Esophagus muscularis mucosa (tissue), 4 donors: ENCODE measurements around the gene PNP. TPM values are rescaled to one million over a fixed set of nuclear protein-coding genes. Genes with fewer than 3 reads are reported as not detected.
"Not testable (repeated sequence)": the region's sequence is repeated elsewhere in the genome, so short reads cannot be mapped to it uniquely, and the experiment has no call there.

Experiments used
- DNase-seq: peaks from one replicate; pipeline ENCODE4 v3.0.0-alpha.2; 2017; ENCODE audit errors: extremely low spot score
- H3K27ac ChIP-seq, 4 donors: fragments of 200-600 bp; sonication (generic); replicated peaks in 1 of 4; 1 replicate in 3 of 4; 2 replicates in 1 of 4; pipeline ENCODE4 v1.5.1; 2016 to 2019; ENCODE audit warnings: mild to moderate bottlenecking in 1 of 4
- H3K27me3 ChIP-seq, 4 donors: fragments of 200-600 bp; sonication (generic); one replicate each; pipeline versions ENCODE4 v1.5.1 to v1.6.0; 2016 to 2019
- H3K36me3 ChIP-seq, 4 donors: fragments of 200-600 bp; sonication (generic); one replicate each; pipeline ENCODE4 v1.5.1; 2016 to 2019
- H3K4me1 ChIP-seq, 4 donors: fragments of 200-600 bp; sonication (generic); one replicate each; pipeline ENCODE4 v1.5.1; 2016 to 2019
- H3K4me3 ChIP-seq, 4 donors: fragments of 200-600 bp; sonication (generic); 1 replicate in 2 of 4; 2 replicates in 2 of 4; pipeline ENCODE4 v1.5.1; 2016 to 2019; ENCODE audit warnings: mild to moderate bottlenecking in 4 of 4, moderate library complexity in 1 of 4
- H3K9me3 ChIP-seq, 4 donors: fragments of 200-600 bp; sonication (generic); 1 replicate in 3 of 4; 2 replicates in 1 of 4; pipeline ENCODE4 v1.5.1; 2016 to 2019
- EP300 ChIP-seq: sonication (generic); formaldehyde crosslinking; IDR thresholded peaks from one replicate; pipeline ENCODE4 v1.6.1; 2017; ENCODE audit warnings: antibody characterized with exemption
- POLR2A ChIP-seq: fragments of 450-650 bp; IDR thresholded peaks from one replicate; pipeline ENCODE4 v1.6.1; 2017; ENCODE audit warnings: antibody characterized with exemption, moderate library complexity, mild to moderate bottlenecking, low read depth
- POLR2AphosphoS5 ChIP-seq, 2 donors: sonication (generic); formaldehyde crosslinking; IDR thresholded peaks; one replicate each; pipeline ENCODE4 v1.6.1; 2017; ENCODE audit warnings: antibody characterized with exemption in 2 of 2
- WGBS: methylation state at CpG from one replicate; pipeline ENCODE4 v1.1.5; 2018; 5-methylcytosine and 5-hydroxymethylcytosine counted together
- intact Hi-C: fragments of 100-400 bp; cut with DNase I; formaldehyde crosslinking; loops from one replicate; pipeline ENCODE4 v1.15.1; 2023
- total RNA-seq, 4 donors: library from RNA; depleted of rRNA; stranded (reverse); fragments of >200 nt; gene quantifications; one replicate each; pipeline versions ENCODE4 v1.1.0 to v1.2.1, GENCODE V29; 2016
- TF ChIP-seq, protein P1 (sequence below), 3 experiments: fragments of 200-600 bp in 2 of 3; fragments of 450-650 bp in 1 of 3; sonication (generic) in 2 of 3; IDR thresholded peaks; one replicate each; pipeline ENCODE4 v1.5.1; 2017 to 2019; ENCODE audit warnings: antibody characterized with exemption in 3 of 3, mild to moderate bottlenecking in 2 of 3, moderate library complexity in 1 of 3

PNP gene
- total RNA-seq, 4 donors from 2014 or later = 4.2 to 85.2 (median 14.2) TPM

DNA sequence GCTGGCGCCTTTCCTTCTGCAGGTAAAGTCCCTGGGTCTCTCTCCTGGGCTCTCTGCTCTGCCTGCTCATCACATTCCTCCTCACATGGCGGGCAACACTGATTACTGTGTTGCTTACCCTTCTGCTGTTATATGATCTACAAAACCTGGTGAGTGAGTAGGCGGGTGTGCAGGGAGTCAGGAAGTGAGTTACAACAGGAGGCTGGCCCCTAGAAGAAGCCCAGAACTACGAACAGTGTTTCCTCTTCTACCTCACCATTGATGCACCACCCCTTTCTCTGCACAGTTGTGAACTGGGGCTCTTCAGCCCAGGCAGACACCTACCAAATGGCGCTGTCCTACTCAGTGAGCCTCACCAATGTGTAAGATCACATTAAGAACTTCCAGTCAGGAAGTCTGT is 28.3 kb upstream of the PNP start:
- DNase-seq = no peak
- no peak overlapping the region for H3K27ac ChIP-seq
- peaks cover 0 to 7% (median 2%) of the 10 kb centered on the region in 4 donors for H3K4me1 ChIP-seq
- TF ChIP-seq POLR2A (no peak), EP300 (no peak), POLR2AphosphoS5 (IDR thresholded peaks at IDR 0.05) (no peak)
- TF ChIP-seq, protein P1, sequence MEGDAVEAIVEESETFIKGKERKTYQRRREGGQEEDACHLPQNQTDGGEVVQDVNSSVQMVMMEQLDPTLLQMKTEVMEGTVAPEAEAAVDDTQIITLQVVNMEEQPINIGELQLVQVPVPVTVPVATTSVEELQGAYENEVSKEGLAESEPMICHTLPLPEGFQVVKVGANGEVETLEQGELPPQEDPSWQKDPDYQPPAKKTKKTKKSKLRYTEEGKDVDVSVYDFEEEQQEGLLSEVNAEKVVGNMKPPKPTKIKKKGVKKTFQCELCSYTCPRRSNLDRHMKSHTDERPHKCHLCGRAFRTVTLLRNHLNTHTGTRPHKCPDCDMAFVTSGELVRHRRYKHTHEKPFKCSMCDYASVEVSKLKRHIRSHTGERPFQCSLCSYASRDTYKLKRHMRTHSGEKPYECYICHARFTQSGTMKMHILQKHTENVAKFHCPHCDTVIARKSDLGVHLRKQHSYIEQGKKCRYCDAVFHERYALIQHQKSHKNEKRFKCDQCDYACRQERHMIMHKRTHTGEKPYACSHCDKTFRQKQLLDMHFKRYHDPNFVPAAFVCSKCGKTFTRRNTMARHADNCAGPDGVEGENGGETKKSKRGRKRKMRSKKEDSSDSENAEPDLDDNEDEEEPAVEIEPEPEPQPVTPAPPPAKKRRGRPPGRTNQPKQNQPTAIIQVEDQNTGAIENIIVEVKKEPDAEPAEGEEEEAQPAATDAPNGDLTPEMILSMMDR (IDR thresholded peaks at IDR 0.05) = no peak
- 90% methylated on average over 3 of the region's 5 CpGs for WGBS
- intact Hi-C loops = no loop called here
- peaks cover 0 to 16% (median 0%) of the 10 kb centered on the region in 4 donors for H3K27me3 ChIP-seq
- H3K9me3 ChIP-seq = no peaks in the 10 kb centered on the region
- H3K36me3 ChIP-seq = peaks cover 3 to 13% (median 7%) of the 10 kb centered on the region in 4 donors
- no peak overlapping the region for H3K4me3 ChIP-seq

DNA sequence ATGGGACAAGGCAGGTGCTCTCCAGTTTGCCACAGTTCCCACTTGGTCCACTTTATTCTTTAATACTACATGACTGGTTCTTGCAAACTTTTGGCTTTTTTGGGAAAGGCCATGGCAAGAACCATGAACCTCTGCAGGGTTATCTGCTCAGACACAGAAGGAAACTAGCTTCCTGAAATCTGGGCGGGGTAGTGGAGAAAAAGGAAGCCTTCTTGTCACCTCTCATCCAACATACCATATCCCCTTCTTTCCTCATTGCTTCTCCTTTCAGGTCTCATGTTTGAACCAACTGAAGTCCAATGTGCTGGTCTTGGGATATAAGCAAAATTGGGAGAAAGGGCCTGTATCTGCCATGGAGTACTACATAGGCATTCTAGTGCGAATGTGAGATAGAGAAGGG is 27.7 kb upstream of the PNP start:
- Histone ChIP-seq H3K9me3 (no peaks in the 10 kb centered on the region), H3K27me3 (peaks cover 0 to 10% (median 0%) of the 10 kb centered on the region in 4 donors), H3K27ac (no peak overlapping the region), H3K36me3 (peaks cover 7 to 19% (median 12%) of the 10 kb centered on the region in 4 donors), H3K4me1 (peaks cover 0 to 3% (median 0%) of the 10 kb centered on the region in 4 donors), H3K4me3 (no peak overlapping the region)
- intact Hi-C loops = no loop called here
- DNase-seq = no peak
- TF ChIP-seq POLR2A = no peak
- TF ChIP-seq, protein P1 (IDR thresholded peaks at IDR 0.05) = no peak
- no peak for TF ChIP-seq POLR2AphosphoS5 (IDR thresholded peaks at IDR 0.05)
- no peak for TF ChIP-seq EP300
- 75% methylated on average over 2 of the region's 2 CpGs for WGBS

DNA sequence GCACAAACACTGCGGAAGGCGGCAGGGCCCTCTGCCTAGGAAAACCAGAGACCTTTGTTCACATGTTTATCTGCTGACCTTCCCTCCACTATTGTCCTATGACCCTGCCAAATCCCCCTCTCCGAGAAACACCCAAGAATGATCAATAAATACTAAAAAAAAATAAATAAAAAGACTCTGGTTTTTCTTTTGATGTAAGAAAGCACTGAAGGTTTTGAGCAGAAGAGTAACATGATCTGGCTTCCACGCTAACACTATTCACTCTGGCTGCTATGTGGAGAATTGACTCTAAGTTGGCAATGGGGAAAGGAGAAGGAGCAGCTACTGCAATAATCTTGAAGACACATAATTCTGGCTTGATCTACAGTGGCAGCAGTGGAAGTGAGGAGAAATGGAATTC is 25.6 kb upstream of the PNP start:
- H3K36me3 ChIP-seq = peaks cover 27 to 41% (median 34%) of the 10 kb centered on the region in 4 donors
- H3K9me3 ChIP-seq, H3K4me1 ChIP-seq, H3K27me3 ChIP-seq, intact Hi-C loops, DNase-seq, H3K4me3 ChIP-seq, H3K27ac ChIP-seq: not testable (repeated sequence)
- 62% methylated on average over 4 of the region's 4 CpGs for WGBS

DNA sequence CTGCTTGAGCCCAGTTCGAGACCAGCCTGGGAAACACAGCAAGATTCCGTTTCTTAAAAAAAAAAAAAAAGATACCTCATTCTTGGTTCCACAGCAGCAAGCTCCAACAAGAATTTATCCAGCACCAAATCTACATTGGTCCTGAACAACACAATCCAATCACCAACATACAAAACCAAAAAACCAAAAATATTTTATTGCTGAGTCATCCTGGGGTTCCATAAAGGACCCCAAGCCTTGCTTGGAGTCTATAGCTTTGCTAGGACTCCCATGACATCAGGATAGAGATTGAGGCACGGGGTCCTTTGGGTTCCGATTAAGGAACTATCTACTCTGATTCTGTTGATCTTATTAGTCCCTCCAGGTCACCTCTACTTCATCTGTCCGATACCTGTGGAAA is 22.3 kb upstream of the PNP start:
- H3K27ac ChIP-seq = no peak overlapping the region
- intact Hi-C loops = no loop called here
- peaks cover 52 to 74% (median 66%) of the 10 kb centered on the region in 4 donors for H3K36me3 ChIP-seq
- TF ChIP-seq EP300 = no peak
- TF ChIP-seq, protein P1 (IDR thresholded peaks at IDR 0.05) = no peak
- TF ChIP-seq POLR2A = no peak
- no peak for TF ChIP-seq POLR2AphosphoS5 (IDR thresholded peaks at IDR 0.05)
- WGBS = 98% methylated on average over 5 of the region's 5 CpGs
- no peak overlapping the region for H3K4me3 ChIP-seq
- DNase-seq = no peak
- H3K27me3 ChIP-seq = no peaks in the 10 kb centered on the region
- H3K9me3 ChIP-seq = no peaks in the 10 kb centered on the region
- no peaks in the 10 kb centered on the region for H3K4me1 ChIP-seq

DNA sequence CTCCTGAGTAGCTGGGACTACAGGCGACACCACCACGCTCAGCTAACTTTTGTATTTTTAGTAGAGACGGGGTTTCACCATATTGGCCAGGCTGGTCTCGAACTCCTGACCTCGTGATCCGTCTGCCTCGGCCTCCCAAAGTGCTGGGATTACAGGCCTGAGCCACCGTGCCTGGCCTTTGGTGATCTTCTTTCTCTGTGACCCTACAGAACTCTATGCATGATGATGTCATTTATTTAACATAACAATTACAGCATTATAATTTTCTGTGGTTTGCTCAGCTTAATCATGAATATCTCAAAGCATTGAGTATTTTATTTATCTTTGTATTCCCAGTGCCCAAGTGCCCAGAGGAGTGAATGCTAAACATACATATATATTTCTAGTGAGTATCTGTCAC is 16.4 kb upstream of the PNP start:
- Histone ChIP-seq H3K4me1 (peaks cover 24 to 36% (median 34%) of the 10 kb centered on the region in 4 donors), H3K36me3 (peaks cover 42 to 68% (median 62%) of the 10 kb centered on the region in 4 donors)
- H3K9me3 ChIP-seq, H3K27me3 ChIP-seq, H3K27ac ChIP-seq, H3K4me3 ChIP-seq, DNase-seq: not testable (repeated sequence)
- WGBS = 90% methylated on average over 8 of the region's 8 CpGs
- intact Hi-C loops = loop anchor here (5.0 kb wide), 1 partner anchor 36 kb away; no protein-coding TSS in a partner anchor
